NOMO-1 treated with DMSO at 0.1 percent for 48 hours (cell line): Measurements from ENCODE around the gene SPATA31A1.
"Not testable (repeated sequence)": the region's sequence is repeated elsewhere in the genome, so short reads cannot be mapped to it uniquely, and the experiment has no call there.

Experiments used
- DNase-seq: peaks from one replicate; lab custom pipeline; 2025; ENCODE audit not compliant: unreplicated experiment; lab: John Stamatoyannopoulos, UW

The SPATA31A1 gene

GRCh38 chr9:39355369-39355768 lies at the start of gene SPATA31A1:
SPATA31A1 (plus strand) TSS chr9:39355669; CDS start chr9:39355731, 62 bp downstream.
- DNase-seq: not testable (repeated sequence)

- not testable (repeated sequence) for DNase-seq
These were observed 52.1 kb downstream of the SPATA31A1 start for GRCh38 chr9:39407261-39408204.

DNA sequence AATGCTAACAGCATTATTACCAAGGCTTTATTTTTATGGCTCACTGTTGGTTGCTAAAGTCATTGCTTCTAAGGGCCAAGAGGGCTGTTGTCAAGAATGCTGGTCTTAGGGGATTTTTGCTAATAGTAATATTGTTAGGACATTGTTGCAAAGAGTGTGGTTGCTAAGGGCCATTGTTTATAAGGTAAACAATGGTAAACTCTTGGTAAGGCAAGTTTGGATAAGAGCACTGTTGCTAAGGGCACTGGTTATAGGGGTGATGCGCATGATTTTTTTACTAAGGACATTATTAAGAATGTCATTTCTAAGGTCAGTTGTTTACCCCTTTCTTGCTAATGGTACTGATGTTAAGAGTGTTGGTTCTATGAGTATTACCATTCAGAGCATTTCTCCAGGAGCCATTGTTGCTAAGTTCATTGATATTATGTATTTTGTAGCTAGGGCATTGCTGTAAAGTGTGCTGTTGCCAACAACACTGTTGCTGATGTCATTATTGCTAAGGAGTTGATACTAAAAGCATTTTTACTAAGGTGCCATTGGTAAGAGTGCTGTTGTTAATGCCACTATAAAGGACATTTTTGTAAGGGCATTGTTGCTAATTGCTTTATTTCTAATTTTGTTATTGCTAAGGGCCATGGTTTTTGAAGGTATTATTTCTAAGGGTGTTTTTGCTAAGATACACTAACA lies 55.9 kb downstream of the SPATA31A1 start:
- DNase-seq: not testable (repeated sequence)
